Measurements from ENCODE around the gene RPL13. TPM values are rescaled to one million over a fixed set of nuclear protein-coding genes. Genes with fewer than 3 reads are reported as not detected.

RPL13 gene
- polyA plus RNA-seq, 3 donors = 1,251 to 2,437 (median 1,329) TPM

DNA sequence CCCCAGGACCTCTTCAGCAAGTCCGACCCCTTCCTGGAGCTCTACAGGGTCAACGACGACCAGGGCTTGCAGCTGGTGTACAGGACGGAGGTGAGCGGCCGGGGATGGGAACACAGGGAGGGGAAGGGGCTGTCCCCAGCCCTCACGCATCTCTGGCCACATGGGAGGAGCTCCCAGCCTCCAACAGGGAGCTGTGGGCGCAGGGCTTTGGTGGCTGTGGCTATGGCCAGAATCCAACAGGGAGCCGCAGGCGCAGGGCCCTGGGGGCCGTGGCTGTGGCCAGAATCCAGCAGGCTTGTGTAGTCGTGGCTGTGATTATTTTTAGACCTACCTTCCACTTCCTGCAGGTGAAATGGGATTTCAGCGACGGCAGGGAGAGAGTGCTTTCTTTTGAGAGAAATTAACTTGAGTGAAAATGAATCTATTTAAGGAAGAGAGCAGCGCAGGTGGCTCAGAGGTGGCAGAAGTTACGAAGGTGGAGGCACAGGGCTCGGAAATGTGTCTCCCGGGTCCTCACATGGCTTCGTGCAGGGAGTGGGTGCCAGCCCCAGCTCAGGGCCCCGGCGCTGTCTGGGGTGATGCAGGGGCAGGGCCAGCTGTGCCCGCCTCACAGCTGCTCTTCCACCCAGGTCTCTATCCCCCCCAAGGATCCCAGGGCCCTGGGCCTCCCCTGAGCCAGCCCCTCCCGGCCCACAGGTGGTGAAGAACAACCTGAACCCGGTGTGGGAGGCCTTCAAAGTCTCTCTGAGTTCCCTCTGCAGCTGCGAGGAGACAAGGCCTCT, 24.5 kb downstream of the RPL13 start:
- Mint-ChIP-seq H3K36me3 (no peaks in the 10 kb centered on the region), H3K4me3 (no peak overlapping the region), H3K27ac (no peak overlapping the region), H3K4me1 (no peaks in the 10 kb centered on the region), H3K9me3 (peaks cover 0 to 4% (median 0%) of the 10 kb centered on the region in 7 donors), H3K27me3 (ENCODE audit: low read depth in 3 of 3) (peaks cover 0 to 2% (median 0%) of the 10 kb centered on the region in 3 donors)
- no peak for DNase-seq
- intact Hi-C loops (cut with micrococcal nuclease) = no loop called here
- Histone ChIP-seq H3K27ac (ENCODE audit: low read depth in 1 of 2, low read length in 2 of 2) (no peak overlapping the region), H3K4me3 (replicated peaks in 1 of 3; ENCODE audit: low read depth in 2 of 3, low read length in 3 of 3) (no peak overlapping the region), H2AFZ (ENCODE audit: insufficient read depth, low read depth, low read length, poor library complexity, severe bottlenecking) (no peak overlapping the region), H3K36me3 (replicated peaks in 1 of 2; ENCODE audit: control insufficient read depth in 1 of 2, insufficient read depth in 2 of 2, low read length in 2 of 2) (no peaks in the 10 kb centered on the region), H3K79me2 (ENCODE audit: insufficient read depth, low read length) (no peaks in the 10 kb centered on the region), H3K4me2 (replicated peaks; ENCODE audit: extremely low read depth, low read length, poor library complexity, severe bottlenecking) (no peak overlapping the region), H3K9ac (ENCODE audit: insufficient read depth, low read length, poor library complexity, severe bottlenecking) (no peak overlapping the region), H3K4me1 (ENCODE audit: control insufficient read depth in 1 of 2, insufficient read depth in 2 of 2, low read length in 2 of 2) (no peaks in the 10 kb centered on the region), H3K9me3 (replicated peaks in 1 of 2; ENCODE audit: control insufficient read depth in 1 of 2, insufficient read depth in 1 of 2, low read length in 2 of 2) (peaks cover 0 to 23% of the 10 kb centered on the region in 2 donors), H4K20me1 (ENCODE audit: insufficient read depth, low read length) (no peaks in the 10 kb centered on the region), H3K27me3 (ENCODE audit: control insufficient read depth in 2 of 2, insufficient read depth in 2 of 2, low read length in 2 of 2) (no peaks in the 10 kb centered on the region)
- no peak for TF ChIP-seq CTCF (IDR thresholded peaks at IDR 0.05)
- WGBS (ENCODE audit: insufficient coverage) = 86% methylated on average over 19 of the region's 25 CpGs

GRCh38 chr16:89586218-89586617, 25.7 kb downstream of the RPL13 start:
- no peaks in the 10 kb centered on the region for H3K4me1 ChIP-seq (ENCODE audit: control insufficient read depth in 1 of 2, insufficient read depth in 2 of 2, low read length in 2 of 2)
- TF ChIP-seq CTCF (IDR thresholded peaks at IDR 0.05) = no peak
- WGBS (ENCODE audit: insufficient coverage) = 94% methylated on average over 2 of the region's 7 CpGs
- H3K79me2 ChIP-seq (ENCODE audit: insufficient read depth, low read length) = no peaks in the 10 kb centered on the region
- no peaks in the 10 kb centered on the region for H3K36me3 Mint-ChIP-seq
- no peak overlapping the region for H3K9ac ChIP-seq (ENCODE audit: insufficient read depth, low read length, poor library complexity, severe bottlenecking)
- DNase-seq = no peak
- H3K27ac ChIP-seq (ENCODE audit: low read depth in 1 of 2, low read length in 2 of 2) = no peak overlapping the region
- H4K20me1 ChIP-seq (ENCODE audit: insufficient read depth, low read length) = no peaks in the 10 kb centered on the region
- H3K9me3 Mint-ChIP-seq = peaks cover 0 to 4% (median 2%) of the 10 kb centered on the region in 7 donors
- peaks cover 0 to 2% (median 0%) of the 10 kb centered on the region in 3 donors for H3K27me3 Mint-ChIP-seq (ENCODE audit: low read depth in 3 of 3)
- no peaks in the 10 kb centered on the region for H3K4me1 Mint-ChIP-seq
- H3K27ac Mint-ChIP-seq = peak overlapping the region in 1 of 7 donors; percentile 77
- H3K4me3 ChIP-seq (replicated peaks in 1 of 3; ENCODE audit: low read depth in 2 of 3, low read length in 3 of 3) = no peak overlapping the region
- peaks cover 0 to 18% of the 10 kb centered on the region in 2 donors for H3K9me3 ChIP-seq (replicated peaks in 1 of 2; ENCODE audit: control insufficient read depth in 1 of 2, insufficient read depth in 1 of 2, low read length in 2 of 2)
- H2AFZ ChIP-seq (ENCODE audit: insufficient read depth, low read depth, low read length, poor library complexity, severe bottlenecking) = no peak overlapping the region
- no peaks in the 10 kb centered on the region for H3K27me3 ChIP-seq (ENCODE audit: control insufficient read depth in 2 of 2, insufficient read depth in 2 of 2, low read length in 2 of 2)
- intact Hi-C loops (cut with micrococcal nuclease) = no loop called here
- no peak overlapping the region for H3K4me2 ChIP-seq (replicated peaks; ENCODE audit: extremely low read depth, low read length, poor library complexity, severe bottlenecking)
- no peak overlapping the region for H3K4me3 Mint-ChIP-seq
- no peaks in the 10 kb centered on the region for H3K36me3 ChIP-seq (replicated peaks in 1 of 2; ENCODE audit: control insufficient read depth in 1 of 2, insufficient read depth in 2 of 2, low read length in 2 of 2)
